ENCODE measurements around the gene MLXIP. TPM values are rescaled to one million over a fixed set of nuclear protein-coding genes. Genes with fewer than 3 reads are reported as not detected.

MLXIP gene
- total RNA-seq, 1 experiment from 2014 or later: 124 TPM

GRCh38 chr12:122124370-122124769 is 45.8 kb downstream of the MLXIP start:
- ChIA-PET CTCF (interaction anchor here (1.0 to 1.1 kb wide), 2 partner anchors 62 to 73 kb away, joined by 3 read pairs; no protein-coding TSS in a partner anchor), POLR2A (no interaction called here)
- TF ChIP-seq SIN3A (IDR thresholded peaks at IDR 0.05; ENCODE audit: borderline replicate concordance, insufficient read depth, low read depth, low read length) (no peak), TCF7L2 (IDR thresholded peaks at IDR 0.05; ENCODE audit: low read depth, low read length) (no peak), POLR2AphosphoS5 (IDR thresholded peaks at IDR 0.05; ENCODE audit: low read depth, low read length) (no peak)
- TF ChIP-seq, protein P1, sequence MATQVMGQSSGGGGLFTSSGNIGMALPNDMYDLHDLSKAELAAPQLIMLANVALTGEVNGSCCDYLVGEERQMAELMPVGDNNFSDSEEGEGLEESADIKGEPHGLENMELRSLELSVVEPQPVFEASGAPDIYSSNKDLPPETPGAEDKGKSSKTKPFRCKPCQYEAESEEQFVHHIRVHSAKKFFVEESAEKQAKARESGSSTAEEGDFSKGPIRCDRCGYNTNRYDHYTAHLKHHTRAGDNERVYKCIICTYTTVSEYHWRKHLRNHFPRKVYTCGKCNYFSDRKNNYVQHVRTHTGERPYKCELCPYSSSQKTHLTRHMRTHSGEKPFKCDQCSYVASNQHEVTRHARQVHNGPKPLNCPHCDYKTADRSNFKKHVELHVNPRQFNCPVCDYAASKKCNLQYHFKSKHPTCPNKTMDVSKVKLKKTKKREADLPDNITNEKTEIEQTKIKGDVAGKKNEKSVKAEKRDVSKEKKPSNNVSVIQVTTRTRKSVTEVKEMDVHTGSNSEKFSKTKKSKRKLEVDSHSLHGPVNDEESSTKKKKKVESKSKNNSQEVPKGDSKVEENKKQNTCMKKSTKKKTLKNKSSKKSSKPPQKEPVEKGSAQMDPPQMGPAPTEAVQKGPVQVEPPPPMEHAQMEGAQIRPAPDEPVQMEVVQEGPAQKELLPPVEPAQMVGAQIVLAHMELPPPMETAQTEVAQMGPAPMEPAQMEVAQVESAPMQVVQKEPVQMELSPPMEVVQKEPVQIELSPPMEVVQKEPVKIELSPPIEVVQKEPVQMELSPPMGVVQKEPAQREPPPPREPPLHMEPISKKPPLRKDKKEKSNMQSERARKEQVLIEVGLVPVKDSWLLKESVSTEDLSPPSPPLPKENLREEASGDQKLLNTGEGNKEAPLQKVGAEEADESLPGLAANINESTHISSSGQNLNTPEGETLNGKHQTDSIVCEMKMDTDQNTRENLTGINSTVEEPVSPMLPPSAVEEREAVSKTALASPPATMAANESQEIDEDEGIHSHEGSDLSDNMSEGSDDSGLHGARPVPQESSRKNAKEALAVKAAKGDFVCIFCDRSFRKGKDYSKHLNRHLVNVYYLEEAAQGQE (IDR thresholded peaks at IDR 0.05; ENCODE audit: insufficient read depth in 1 of 2, low read depth in 2 of 2, low read length in 1 of 2): no peak
- Histone ChIP-seq H3K27me3 (ENCODE audit: control insufficient read depth, insufficient read depth, low read length) (no peaks in the 10 kb centered on the region), H3K27ac (ENCODE audit: low read length) (peak overlapping the region; percentile 62), H3K9me3 (ENCODE audit: control insufficient read depth, insufficient read depth, low read depth, low read length) (no peaks in the 10 kb centered on the region), H3K4me1 (ENCODE audit: control insufficient read depth, insufficient read depth, low read length) (peaks cover 57% of the 10 kb centered on the region), H3K4me3 (ENCODE audit: low read depth in 2 of 2, low read length in 2 of 2) (no peak overlapping the region), H3K36me3 (ENCODE audit: control insufficient read depth, insufficient read depth, low read length) (peaks cover 2% of the 10 kb centered on the region; the same call in 1 of the 2 replicates)
- intact Hi-C loops (cut with micrococcal nuclease; ENCODE audit: unreplicated experiment): no loop called here
- in situ Hi-C loops (cut with HindIII; ENCODE audit: low pct_unique_long_range_greater_than_20kb, low sequenced_read_pairs): no loop called here
- DNase-seq (ENCODE audit: low read depth, low spot score) (no peak), ATAC-seq (no peak)
- BruUV-seq (replicated peaks): no TSS peak

GRCh38 chr12:122125452-122126341 is 47.1 kb downstream of the MLXIP start:
- TF ChIP-seq SIN3A (IDR thresholded peaks at IDR 0.05; ENCODE audit: borderline replicate concordance, insufficient read depth, low read depth, low read length) (no peak), TCF7L2 (IDR thresholded peaks at IDR 0.05; ENCODE audit: low read depth, low read length) (no peak)
- TF ChIP-seq, protein P1 (IDR thresholded peaks at IDR 0.05; ENCODE audit: insufficient read depth in 1 of 2, low read depth in 2 of 2, low read length in 1 of 2): no peak
- TF ChIP-seq, protein P2, sequence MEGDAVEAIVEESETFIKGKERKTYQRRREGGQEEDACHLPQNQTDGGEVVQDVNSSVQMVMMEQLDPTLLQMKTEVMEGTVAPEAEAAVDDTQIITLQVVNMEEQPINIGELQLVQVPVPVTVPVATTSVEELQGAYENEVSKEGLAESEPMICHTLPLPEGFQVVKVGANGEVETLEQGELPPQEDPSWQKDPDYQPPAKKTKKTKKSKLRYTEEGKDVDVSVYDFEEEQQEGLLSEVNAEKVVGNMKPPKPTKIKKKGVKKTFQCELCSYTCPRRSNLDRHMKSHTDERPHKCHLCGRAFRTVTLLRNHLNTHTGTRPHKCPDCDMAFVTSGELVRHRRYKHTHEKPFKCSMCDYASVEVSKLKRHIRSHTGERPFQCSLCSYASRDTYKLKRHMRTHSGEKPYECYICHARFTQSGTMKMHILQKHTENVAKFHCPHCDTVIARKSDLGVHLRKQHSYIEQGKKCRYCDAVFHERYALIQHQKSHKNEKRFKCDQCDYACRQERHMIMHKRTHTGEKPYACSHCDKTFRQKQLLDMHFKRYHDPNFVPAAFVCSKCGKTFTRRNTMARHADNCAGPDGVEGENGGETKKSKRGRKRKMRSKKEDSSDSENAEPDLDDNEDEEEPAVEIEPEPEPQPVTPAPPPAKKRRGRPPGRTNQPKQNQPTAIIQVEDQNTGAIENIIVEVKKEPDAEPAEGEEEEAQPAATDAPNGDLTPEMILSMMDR (IDR thresholded peaks at IDR 0.05): no peak
- Histone ChIP-seq H3K27ac (ENCODE audit: low read length) (peak overlapping the region; percentile 65), H3K27me3 (ENCODE audit: control insufficient read depth, insufficient read depth, low read length) (no peaks in the 10 kb centered on the region), H3K4me3 (ENCODE audit: low read depth in 2 of 2, low read length in 2 of 2) (no peak overlapping the region), H3K9me3 (ENCODE audit: control insufficient read depth, insufficient read depth, low read depth, low read length) (no peaks in the 10 kb centered on the region), H3K4me1 (ENCODE audit: control insufficient read depth, insufficient read depth, low read length) (peaks cover 54% of the 10 kb centered on the region), H3K36me3 (ENCODE audit: control insufficient read depth, insufficient read depth, low read length) (peaks cover 7% of the 10 kb centered on the region)
- in situ Hi-C loops (cut with HindIII; ENCODE audit: low pct_unique_long_range_greater_than_20kb, low sequenced_read_pairs) (no loop called here), intact Hi-C loops (cut with micrococcal nuclease; ENCODE audit: unreplicated experiment) (no loop called here)
- no peak for ATAC-seq
- DNase-seq (ENCODE audit: low read depth, low spot score): no peak
- no TSS peak for BruUV-seq (replicated peaks)
- CTCF ChIA-PET: interaction anchor here (0.6 kb wide), 1 partner anchor 74 kb away, joined by 3 read pairs; no protein-coding TSS in a partner anchor
- POLR2A ChIA-PET: interaction anchor here (0.7 to 0.8 kb wide), 2 partner anchors 28 to 29 kb away, joined by 3 to 4 read pairs; no protein-coding TSS in a partner anchor

All from Panc1 (cell line).